MM.1S (cell line): Measurements from ENCODE around the gene EEF2K.

Source experiments
- DNase-seq: peaks from one replicate; pipeline ENCODE4 v3.0.0-alpha.2; 2015
- H2AFZ ChIP-seq: fragments of 300-600 bp; sonication (generic); 2 replicates; pipeline ENCODE4 v1.6.0; 2016; ENCODE audit warnings: antibody characterized with exemption, low read length
- H3F3A ChIP-seq: fragments of 300-600 bp; sonication (generic); 2 replicates; pipeline ENCODE4 v1.6.1; 2016; ENCODE audit warnings: mild to moderate bottlenecking, antibody characterized with exemption, low read length, moderate library complexity, mixed read lengths; ENCODE audit not compliant: insufficient read depth
- H3K27ac ChIP-seq: fragments of 300-600 bp; sonication (generic); 2 replicates; pipeline ENCODE4 v1.5.1; 2016; ENCODE audit warnings: mild to moderate bottlenecking, low read length
- H3K27me3 ChIP-seq: fragments of 300-600 bp; sonication (generic); replicated peaks from 2 replicates; pipeline ENCODE4 v1.6.0; 2016; ENCODE audit warnings: low read length; ENCODE audit not compliant: insufficient read depth
- H3K36me3 ChIP-seq: fragments of 300-600 bp; sonication (generic); replicated peaks from 2 replicates; pipeline ENCODE4 v1.6.1; 2016; ENCODE audit warnings: mild to moderate bottlenecking, low read length, mixed read lengths; ENCODE audit not compliant: insufficient read depth
- H3K4me1 ChIP-seq: fragments of 300-600 bp; sonication (generic); 2 replicates; pipeline ENCODE4 v1.6.1; 2016; ENCODE audit warnings: low read length, mixed read lengths
- H3K4me2 ChIP-seq: fragments of 300-600 bp; sonication (generic); 2 replicates; pipeline ENCODE4 v1.6.0; 2016; ENCODE audit warnings: low read depth, low read length
- H3K4me3 ChIP-seq: fragments of 300-600 bp; sonication (generic); 2 replicates; pipeline ENCODE4 v1.5.1; 2016; ENCODE audit warnings: low read length, mixed read lengths
- H3K79me2 ChIP-seq: fragments of 300-600 bp; sonication (generic); 2 replicates; pipeline ENCODE4 v1.6.1; 2016; ENCODE audit warnings: mixed run types, low read length, mixed read lengths
- H3K9ac ChIP-seq: fragments of 300-600 bp; sonication (generic); 2 replicates; pipeline ENCODE4 v1.6.1; 2016; ENCODE audit warnings: low read length, mixed read lengths
- H3K9me2 ChIP-seq: fragments of 300-600 bp; sonication (generic); replicated peaks from 2 replicates; pipeline ENCODE4 v1.6.1; 2016; ENCODE audit warnings: mild to moderate bottlenecking, low read length, mixed read lengths; ENCODE audit not compliant: insufficient read depth
- H3K9me3 ChIP-seq: fragments of 300-600 bp; sonication (generic); replicated peaks from 2 replicates; pipeline ENCODE4 v1.6.1; 2016; ENCODE audit warnings: mild to moderate bottlenecking, low read length, mixed read lengths; ENCODE audit not compliant: insufficient read depth
- H4K20me1 ChIP-seq: fragments of 300-600 bp; sonication (generic); 2 replicates; pipeline ENCODE4 v1.6.1; 2016; ENCODE audit warnings: mild to moderate bottlenecking, low read length, moderate library complexity, mixed read lengths; ENCODE audit not compliant: insufficient read depth
- EZH2 ChIP-seq: fragments of 300-600 bp; sonication (generic); optimal IDR thresholded peaks from 2 replicates; pipeline ENCODE3; 2017; ENCODE audit warnings: low read depth, mild to moderate bottlenecking, antibody characterized with exemption, low read length, mixed read lengths
- EZH2phosphoT487 ChIP-seq: fragments of 300-600 bp; sonication (generic); IDR thresholded peaks from 2 replicates; pipeline ENCODE4 v1.6.1; 2018; ENCODE audit warnings: antibody characterized with exemption, low read length
- TF ChIP-seq, protein P1 (sequence below): fragments of 300-600 bp; sonication (generic); IDR thresholded peaks from 2 replicates; pipeline ENCODE4 v1.5.1; 2016; ENCODE audit warnings: antibody characterized with exemption, low read length, mixed read lengths

The EEF2K gene

DNA sequence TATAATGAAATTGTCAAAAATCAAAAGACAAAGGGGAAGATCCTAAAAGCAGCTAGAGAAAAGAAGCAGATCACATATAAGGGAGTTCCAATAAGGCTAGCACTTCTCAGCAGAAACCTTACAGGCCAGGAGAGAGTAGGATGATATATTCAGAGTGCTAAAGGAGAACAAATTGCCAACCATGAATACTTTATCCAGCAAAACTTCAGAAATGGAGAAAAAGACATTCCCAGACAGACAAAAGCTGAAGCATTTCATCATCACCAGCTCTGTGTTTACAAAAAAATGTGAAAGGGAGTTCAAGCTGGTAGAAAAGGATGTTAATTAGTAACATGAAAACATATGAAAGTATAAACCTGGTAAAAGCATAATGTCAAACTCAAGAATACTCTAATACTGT is 131.0 kb downstream of the EEF2K start:
- Histone ChIP-seq H3F3A (0 out of 2 replicates have a peak, but pooled peaks cover 3% of the 10 kb centered on the region), H3K27ac (no peak overlapping the region), H3K9me3 (no peaks in the 10 kb centered on the region), H3K4me3 (no peak overlapping the region), H3K4me2 (no peak overlapping the region), H3K27me3 (no peaks in the 10 kb centered on the region), H3K9ac (no peak overlapping the region), H3K9me2 (no peaks in the 10 kb centered on the region), H3K36me3 (peaks cover 14% of the 10 kb centered on the region; the same call in 1 of the 2 replicates), H2AFZ (no peak overlapping the region), H3K79me2 (no peaks in the 10 kb centered on the region), H4K20me1 (no peaks in the 10 kb centered on the region), H3K4me1 (0 out of 2 replicates have a peak, but pooled peaks cover 7% of the 10 kb centered on the region)
- DNase-seq = peak; percentile 2
- TF ChIP-seq EZH2phosphoT487 (no peak), EZH2 (no peak)
- TF ChIP-seq, protein P1, sequence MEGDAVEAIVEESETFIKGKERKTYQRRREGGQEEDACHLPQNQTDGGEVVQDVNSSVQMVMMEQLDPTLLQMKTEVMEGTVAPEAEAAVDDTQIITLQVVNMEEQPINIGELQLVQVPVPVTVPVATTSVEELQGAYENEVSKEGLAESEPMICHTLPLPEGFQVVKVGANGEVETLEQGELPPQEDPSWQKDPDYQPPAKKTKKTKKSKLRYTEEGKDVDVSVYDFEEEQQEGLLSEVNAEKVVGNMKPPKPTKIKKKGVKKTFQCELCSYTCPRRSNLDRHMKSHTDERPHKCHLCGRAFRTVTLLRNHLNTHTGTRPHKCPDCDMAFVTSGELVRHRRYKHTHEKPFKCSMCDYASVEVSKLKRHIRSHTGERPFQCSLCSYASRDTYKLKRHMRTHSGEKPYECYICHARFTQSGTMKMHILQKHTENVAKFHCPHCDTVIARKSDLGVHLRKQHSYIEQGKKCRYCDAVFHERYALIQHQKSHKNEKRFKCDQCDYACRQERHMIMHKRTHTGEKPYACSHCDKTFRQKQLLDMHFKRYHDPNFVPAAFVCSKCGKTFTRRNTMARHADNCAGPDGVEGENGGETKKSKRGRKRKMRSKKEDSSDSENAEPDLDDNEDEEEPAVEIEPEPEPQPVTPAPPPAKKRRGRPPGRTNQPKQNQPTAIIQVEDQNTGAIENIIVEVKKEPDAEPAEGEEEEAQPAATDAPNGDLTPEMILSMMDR = no peak

DNA sequence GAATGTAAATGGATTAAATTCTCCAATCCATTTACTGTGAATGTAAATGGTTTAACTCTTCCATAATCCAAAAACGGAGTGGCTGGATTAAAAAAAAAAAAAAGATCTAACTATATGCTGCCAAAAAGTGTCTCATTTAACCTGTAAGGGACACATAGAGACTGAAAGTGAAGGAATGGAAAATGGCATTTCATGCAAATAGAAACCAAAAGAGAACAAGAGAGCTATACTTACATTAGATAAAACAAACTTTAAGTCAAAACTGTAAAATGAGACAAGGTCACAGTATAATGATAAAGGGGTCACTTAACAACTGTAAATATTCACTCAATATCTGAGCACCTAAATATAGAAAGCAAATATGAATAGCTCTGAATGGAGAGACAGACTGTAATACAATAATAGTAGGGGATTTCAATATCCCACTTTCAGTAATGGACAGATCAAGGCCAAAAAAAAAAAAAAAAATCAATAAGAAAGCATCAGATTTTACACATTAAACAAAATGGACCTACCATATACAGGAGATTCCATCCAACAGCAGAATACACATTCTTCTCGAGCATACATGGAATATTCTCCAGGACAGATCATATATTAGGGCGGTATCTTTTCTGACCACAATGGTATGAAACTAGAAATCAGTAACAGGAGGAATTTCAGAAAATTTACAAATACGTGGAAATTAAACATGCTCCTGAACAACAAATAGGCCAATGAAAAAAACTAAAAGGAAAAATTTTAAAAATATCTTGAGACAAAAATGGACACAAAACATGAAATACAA is 132.0 kb downstream of the EEF2K start:
- H3K4me2 ChIP-seq = no peak overlapping the region
- no peak overlapping the region for H3K27ac ChIP-seq
- H3K9me3 ChIP-seq = no peaks in the 10 kb centered on the region
- TF ChIP-seq EZH2 = no peak
- TF ChIP-seq EZH2phosphoT487 = no peak
- TF ChIP-seq, protein P1 = no peak
- H3K36me3 ChIP-seq = peaks cover 14% of the 10 kb centered on the region; the same call in 1 of the 2 replicates
- no peak overlapping the region for H3K9ac ChIP-seq
- no peak overlapping the region for H2AFZ ChIP-seq
- peak; percentile 25 for DNase-seq
- H3K4me3 ChIP-seq = no peak overlapping the region
- no peaks in the 10 kb centered on the region for H4K20me1 ChIP-seq
- 0 out of 2 replicates have a peak, but pooled peaks cover 7% of the 10 kb centered on the region for H3K4me1 ChIP-seq
- 0 out of 2 replicates have a peak, but pooled peaks cover 3% of the 10 kb centered on the region for H3F3A ChIP-seq
- H3K27me3 ChIP-seq = no peaks in the 10 kb centered on the region
- no peaks in the 10 kb centered on the region for H3K79me2 ChIP-seq
- H3K9me2 ChIP-seq = no peaks in the 10 kb centered on the region
